HG03565 (cell line): ENCODE measurements around the gene RPS19.

Experiments used
- ATAC-seq: cut with Tn5 transposase; IDR thresholded peaks from one replicate; pipeline ENCODE4 v1.9.1; 2021; ENCODE audit warnings: mild to moderate bottlenecking, moderate library complexity; ENCODE audit not compliant: unreplicated experiment

The RPS19 gene

GRCh38 chr19:41859618-41860418 is at the start of gene RPS19:
TSS of gene RPS19 (plus strand) at chr19:41860255. CDS start at chr19:41860775, 520 bp downstream.
- peak; percentile 71 for ATAC-seq

DNA sequence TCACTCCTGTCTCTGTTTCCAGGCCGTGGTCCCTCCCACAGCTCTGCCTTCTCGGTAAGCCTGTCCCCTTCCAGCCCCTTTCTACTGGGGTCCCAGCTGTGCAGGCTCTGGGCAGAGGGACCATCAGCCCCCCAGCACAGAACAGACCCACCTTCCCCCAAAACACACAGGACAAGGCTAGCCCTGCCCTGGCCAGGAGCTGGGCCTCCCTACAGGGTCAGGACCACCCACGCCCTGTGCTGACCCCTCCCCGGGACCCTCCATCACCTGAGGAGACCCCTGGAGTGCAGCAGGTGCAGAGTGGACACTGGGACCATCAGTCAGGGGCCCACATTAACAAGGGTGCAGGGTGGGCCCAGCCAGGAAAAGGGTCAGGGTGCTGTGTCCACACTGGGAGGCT is 49.8 kb upstream of the RPS19 start:
- ATAC-seq, result no peak

DNA sequence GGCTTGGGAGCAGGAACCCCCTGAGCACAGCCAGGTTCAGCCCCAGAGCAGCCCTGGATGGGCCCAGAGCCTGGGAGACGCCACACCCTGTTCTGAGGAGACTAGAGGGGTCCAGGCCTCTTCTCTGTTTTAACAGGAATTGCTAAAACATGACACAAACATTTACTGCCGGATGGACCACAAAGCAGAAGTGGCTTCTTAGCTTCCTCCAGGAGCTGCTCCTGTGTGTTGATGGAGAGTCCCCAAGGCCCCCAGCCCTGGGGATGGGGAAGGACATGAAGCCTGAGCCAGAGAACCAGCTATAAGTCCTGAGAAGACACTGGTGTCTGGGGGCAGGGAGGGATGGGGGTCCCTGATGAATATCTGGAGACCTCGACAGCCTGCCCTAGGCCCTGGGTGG is 49.0 kb upstream of the RPS19 start:
- ATAC-seq, result no peak

DNA sequence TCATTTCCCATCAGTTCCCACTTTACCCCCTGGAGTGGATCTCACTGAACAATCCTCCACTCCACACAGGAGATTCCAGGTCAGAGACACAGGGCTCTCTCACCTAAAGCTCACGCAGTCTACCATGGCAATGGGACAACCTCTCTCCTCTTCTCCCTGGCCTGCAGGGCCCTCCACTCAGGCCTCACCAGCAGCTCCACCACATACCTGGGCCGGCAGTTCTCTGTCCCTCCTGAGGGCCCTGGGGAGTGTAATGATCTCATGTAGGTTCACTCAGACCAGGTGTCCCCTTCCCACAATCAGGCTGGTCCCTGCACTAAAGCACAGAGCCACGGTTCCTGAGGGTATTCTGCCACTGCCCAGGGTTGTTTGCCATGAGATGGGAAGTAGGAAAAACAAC is 48.1 kb upstream of the RPS19 start:
- ATAC-seq, result no peak

- ATAC-seq, result no peak
Measured at GRCh38 chr19:41813911-41814310, 46.1 kb upstream of the RPS19 start.

DNA sequence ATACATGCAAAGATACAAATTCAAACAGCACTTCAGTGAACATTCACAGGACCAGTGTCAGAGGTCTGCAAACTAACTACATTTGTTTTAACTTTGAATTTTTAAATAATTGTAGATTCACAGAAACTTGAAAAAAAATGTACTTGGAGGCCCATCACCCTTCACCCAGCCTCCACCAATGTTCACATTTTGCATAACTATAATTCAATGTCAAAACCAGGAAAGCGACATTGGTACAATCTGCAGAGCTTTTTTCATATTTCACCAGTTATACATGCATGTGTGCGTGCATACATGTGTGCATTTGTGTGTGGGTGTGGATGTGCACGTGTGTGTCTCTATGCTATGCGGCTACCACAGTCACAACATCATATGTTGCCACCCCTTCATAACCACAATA is 44.8 kb upstream of the RPS19 start:
- ATAC-seq, result no peak

DNA sequence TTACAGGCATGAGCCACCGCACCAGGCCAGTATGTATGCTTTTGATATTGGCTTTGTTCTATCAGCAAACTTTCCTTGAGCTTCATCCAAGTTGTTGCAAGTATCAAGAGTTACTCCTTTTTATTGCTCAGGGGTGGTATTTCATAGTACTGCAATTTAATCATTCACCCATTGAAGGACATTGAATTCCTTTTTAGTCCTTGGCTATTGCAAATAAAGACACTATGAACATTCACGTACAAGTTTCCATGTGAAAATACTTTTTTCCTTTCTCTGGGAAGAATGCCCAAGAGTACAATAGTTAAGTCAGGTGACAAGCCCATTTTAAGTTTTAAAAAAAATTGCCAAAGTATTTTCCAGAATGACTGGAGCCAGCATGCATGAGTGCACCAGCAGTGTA is 43.3 kb upstream of the RPS19 start:
- no peak for ATAC-seq

DNA sequence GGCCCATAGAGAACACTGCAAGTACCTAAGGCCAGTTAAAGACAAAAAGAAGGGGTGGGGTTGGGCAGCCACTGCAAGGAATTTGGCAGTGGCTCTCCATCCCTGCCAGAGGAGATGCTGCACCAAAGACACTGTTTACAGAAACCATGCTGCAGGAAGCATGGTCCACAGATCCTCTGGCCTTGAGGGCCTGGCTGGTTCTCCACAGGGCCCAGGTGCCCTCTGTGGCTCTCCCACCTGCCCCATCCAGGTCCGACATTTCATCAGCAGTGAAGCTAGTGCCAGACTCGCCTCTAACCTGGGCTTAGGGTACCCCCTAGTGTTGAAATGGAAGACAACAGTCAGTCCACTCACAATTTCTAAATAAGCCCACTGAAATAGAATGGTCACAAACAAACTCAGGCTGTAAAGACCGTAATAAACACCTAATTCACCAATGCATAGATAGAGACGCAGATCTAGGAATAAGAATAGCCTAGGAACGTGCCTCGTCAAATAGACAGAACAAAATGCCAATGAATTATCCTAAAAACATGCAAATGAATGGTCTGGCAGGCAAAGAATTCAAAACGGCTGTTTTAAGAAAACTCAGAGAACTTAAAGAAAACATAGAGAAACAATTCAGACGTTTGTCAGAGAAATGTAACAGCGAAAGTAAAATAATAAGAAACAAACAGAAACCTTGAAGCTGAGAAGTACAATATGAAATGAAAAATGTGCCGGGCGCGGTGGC is 38.9 kb upstream of the RPS19 start:
- ATAC-seq, result no peak

GRCh38 chr19:41837981-41838708 is 21.9 kb upstream of the RPS19 start:
- no peak for ATAC-seq

DNA sequence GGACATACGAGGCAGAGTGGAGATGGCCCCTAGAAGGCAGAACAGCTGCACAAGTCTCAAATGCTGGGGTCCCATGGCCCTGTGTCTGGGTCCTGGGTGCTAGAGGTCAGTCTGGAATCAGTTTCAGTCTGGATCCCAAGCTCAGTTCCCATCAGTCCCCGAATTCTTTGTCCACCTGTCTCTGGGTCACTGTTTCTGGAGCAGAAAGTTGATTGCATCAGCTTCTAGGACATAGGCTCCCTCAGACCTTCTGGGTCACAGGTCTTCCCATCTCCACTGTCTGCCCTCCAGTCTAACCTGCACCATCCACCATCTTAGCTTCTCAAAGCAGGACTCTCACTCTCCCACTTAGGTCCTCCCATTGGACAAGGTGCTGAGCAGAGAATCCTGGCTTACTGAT is 20.8 kb upstream of the RPS19 start:
- ATAC-seq, result no peak

DNA sequence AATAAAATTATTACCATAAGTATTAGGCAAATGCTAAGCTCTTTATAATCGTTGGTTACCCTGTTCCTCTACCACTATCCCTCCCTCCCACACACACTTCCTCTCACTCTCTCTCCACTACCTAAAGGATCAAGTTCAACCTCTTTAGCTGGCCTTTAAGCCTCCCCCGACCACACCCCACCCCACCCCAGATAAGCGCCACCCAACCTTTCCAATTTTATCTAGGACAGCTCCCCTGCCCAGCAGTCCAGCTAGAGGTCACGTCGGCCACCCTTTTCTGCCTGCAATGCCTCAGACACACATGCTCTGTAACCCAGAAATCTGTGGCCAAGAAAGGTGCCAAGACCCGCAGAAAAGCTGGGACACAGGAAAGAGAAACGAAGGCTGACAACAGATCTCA is 16.7 kb upstream of the RPS19 start:
- ATAC-seq, result no peak

DNA sequence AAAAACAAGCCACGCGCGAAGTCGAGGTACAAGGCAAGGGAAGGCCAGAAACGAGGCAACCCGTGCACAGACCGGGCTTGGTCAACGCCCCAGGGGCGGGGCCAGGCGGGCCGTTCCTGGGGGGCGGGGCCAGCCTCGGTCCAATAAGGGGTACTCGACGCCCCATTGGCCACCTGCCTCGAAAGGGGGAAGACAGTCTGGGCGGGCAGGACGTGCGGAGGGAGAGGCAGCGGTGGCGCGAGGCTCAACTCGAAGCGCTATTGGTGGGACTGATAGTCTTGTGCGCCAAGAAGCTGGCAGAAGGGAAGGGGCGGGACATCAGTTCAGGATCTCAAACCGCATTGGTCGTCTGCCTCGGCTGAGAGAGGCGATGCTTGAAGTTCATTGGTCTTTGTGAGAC is 15.5 kb upstream of the RPS19 start, which contains the start of gene LYPD4:
TSS of gene LYPD4 (minus strand) at position 83 of the 400 bp plus-strand sequence. CDS start 5,398 bp downstream, outside the sequence.
- ATAC-seq, result no peak

DNA sequence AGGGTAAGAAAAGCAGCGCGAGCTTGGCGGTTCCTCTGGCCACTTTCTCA is 15.2 kb upstream of the RPS19 start, which contains the start of gene DMRTC2:
TSS of gene DMRTC2 (plus strand) at position 42 of the 50 bp plus-strand sequence. CDS start 2,387 bp downstream, outside the sequence.
- ATAC-seq, result no peak

- no peak for ATAC-seq
Measured at GRCh38 chr19:41845051-41845590, 14.9 kb upstream of the RPS19 start.

DNA sequence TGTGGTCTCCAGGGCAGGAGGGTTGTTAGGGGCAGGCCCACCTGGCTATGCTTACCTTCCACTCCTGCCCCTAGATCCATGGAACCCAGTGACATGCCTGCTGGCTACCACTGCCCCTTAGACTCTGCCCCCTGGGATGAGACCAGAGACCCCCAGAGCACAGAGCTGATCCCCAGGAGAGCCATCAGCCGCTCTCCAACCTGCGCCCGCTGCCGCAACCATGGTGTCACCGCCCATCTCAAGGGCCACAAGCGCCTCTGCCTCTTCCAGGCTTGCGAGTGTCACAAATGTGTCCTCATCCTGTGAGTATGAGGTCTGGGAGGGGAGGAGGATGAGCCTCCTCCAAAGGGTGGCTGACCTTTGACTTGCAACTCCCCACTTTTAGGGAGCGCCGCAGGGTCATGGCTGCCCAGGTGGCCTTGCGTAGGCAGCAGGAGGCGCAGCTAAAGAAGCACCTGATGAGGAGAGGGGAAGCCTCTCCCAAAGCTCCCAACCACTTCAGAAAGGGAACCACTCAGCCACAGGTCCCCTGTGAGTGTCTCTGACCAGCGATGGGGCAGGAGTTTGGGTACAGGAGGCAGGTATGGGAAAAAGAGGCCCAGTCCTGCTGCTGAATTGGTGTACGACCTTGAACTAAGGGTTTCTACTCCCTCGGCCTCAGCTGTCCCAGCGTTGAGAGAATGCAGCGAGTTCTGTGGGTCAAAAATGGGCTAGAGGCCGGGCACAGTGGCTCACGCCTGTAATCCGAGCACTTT is 12.5 kb upstream of the RPS19 start:
- ATAC-seq, result no peak

- ATAC-seq, result no peak
Measured at GRCh38 chr19:41848666-41849065, 11.4 kb upstream of the RPS19 start.

DNA sequence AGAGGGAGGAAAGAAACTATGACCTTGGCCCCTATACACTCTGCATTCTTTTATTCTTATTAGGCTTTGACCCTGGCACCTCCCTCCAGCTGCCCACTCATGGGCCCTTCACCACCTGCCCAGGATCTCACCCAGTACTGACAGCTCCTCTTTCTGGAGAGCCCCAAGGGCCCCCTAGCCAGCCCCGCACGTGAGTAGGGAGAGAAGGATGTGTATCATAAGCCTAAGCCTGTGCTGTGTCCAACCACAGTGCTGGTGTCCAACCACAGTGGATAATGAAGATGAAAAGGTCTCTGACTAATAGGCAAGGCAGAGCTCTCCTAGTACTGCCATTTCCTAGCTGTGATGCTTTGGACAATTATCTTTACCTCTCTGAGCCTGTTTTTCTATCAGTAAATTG is 11.0 kb upstream of the RPS19 start:
- no peak for ATAC-seq

DNA sequence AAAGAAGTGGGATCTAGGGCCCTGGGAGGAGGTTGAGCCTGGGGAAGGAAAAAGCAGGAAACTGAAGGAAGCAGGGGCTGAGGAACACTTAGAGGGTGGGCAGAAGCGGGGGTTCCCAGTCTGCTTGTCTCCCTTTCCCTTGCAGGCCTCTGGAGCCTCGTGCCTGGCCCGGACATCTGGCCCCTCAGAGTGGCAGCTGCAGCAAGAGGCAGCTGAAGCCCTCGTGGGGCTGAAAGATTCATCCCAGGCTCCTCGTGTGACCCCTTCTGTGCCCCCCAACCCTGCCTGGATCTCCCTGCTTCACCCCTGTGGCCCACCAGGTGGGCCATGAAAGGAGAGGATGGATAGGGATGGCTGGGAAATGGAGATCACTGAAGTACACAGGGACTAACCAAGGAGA is 9.7 kb upstream of the RPS19 start:
- no peak for ATAC-seq

DNA sequence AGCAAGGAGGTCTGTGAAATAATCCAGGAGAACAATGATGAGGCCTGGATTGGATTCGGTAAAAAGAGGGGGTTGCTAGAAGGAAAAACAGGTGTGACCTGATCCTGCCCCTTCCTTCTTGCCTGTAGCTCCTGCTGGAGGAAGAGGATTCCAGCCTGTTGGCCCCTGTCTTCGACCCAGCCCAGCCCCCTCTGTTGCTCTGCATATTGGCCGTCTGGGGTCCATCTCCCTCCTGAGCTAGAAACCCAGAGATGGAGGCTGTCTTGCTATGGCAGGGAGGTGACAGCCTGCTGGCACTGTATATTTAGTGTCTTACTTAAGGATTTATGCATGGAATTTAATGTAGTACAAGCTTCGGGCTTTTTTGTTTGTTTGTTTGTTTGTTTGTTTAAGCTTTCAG is 8.6 kb upstream of the RPS19 start:
- no peak for ATAC-seq

DNA sequence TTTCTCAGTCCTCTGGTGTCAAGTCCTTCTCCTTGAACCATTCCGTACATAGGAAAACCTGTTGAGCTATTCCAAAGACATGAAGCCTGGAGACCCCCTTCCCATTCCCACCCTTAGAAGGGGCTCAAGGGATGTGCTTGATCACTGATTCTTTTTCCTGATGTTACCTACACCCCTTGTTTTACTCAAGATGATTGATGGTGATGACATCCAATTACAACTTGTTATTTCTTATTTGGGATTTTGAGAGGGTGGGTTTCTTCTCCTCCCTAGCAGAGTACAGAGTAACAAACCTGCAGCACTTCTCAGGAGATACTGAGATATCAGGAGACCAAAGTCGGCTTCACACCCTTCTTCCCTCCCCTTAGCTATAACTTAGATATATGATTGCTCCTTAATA is 6.7 kb upstream of the RPS19 start:
- no peak for ATAC-seq

DNA sequence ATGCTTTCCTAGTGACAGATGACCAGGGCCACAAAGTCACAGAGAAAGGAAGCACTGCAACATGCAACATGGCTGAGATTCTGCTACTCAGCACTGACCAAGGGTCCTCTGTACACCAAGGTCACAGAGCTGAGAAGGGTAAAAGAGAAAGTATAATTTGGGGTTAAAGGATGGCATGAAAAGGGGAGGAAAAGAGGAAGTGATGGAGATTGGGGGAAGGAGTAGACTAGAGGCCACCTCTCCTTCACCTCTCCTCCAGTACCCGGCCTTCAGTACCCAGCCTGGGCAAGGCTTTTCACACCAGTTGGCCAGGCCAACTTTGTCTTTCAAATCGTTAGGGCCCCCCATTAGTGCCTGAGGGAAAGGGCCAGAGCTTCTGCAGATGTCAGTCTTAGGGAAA is 6.3 kb upstream of the RPS19 start:
- no peak for ATAC-seq
